Activated CD4-positive, alpha-beta T cell treated with anti-CD3 and anti-CD28 coated beads, Interleukin-2, amount 50 U/mL, for 48 hours (primary cell): Measurements from ENCODE around the gene MAG.

ENCODE experiments used
- DNase-seq, 2 experiments: peaks; one replicate each; pipeline ENCODE4 v3.0.0-alpha.2; 2020

The MAG gene

GRCh38 chr19:35300339-35300649, 8.3 kb downstream of the MAG start:
- no peak for DNase-seq

GRCh38 chr19:35301961-35302360, 10.0 kb downstream of the MAG start:
- DNase-seq: no peak

- no peak for DNase-seq
These were observed 10.5 kb downstream of the MAG start for GRCh38 chr19:35302446-35302845.

GRCh38 chr19:35303357-35303915, 11.5 kb downstream of the MAG start:
- no peak for DNase-seq

GRCh38 chr19:35304036-35304435, 12.1 kb downstream of the MAG start:
- no peak for DNase-seq

DNA sequence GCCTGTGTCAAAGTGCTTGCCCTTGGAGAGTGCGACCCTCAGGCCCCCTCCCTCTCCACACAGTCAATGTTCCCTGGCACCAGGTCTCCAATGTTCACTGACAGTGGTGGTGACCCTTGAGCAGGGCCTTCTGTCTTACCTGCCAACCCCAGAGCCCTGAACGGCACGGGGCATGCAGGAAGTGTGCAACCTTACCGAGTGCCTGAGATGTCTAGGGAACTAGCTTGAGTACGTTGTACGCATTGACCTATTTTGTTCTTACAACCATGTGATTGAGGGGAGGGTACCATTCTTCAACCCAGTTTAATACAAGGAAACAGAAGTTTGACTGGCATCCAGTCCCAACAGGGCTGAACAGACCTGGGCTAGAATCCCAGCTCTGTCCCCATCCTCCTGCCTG, 13.2 kb downstream of the MAG start:
- DNase-seq: no peak

GRCh38 chr19:35306473-35307246, 14.7 kb downstream of the MAG start:
- DNase-seq: peak in 1 of 2 experiments; percentile 27

GRCh38 chr19:35307931-35308330, 16.0 kb downstream of the MAG start:
- no peak for DNase-seq

DNA sequence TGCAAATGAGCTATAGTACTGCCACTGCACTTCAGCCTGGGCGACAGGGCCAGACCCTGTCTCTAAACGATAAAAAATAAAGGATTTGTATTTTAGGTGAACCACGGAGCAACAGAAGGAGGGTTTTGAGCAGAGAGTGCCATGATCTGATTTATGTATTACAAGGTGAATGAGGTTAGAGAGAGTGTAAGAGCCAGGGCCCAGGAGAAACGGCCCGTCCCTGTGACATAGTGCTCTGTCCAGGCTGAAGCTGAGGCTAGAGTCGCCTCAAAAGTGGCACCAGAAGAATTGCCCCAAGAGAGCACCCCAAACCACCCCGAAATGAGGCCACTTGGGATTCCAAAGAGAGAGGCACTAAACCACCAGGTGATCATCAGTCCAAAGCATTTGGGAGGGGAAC, 16.9 kb downstream of the MAG start:
- DNase-seq: no peak

DNA sequence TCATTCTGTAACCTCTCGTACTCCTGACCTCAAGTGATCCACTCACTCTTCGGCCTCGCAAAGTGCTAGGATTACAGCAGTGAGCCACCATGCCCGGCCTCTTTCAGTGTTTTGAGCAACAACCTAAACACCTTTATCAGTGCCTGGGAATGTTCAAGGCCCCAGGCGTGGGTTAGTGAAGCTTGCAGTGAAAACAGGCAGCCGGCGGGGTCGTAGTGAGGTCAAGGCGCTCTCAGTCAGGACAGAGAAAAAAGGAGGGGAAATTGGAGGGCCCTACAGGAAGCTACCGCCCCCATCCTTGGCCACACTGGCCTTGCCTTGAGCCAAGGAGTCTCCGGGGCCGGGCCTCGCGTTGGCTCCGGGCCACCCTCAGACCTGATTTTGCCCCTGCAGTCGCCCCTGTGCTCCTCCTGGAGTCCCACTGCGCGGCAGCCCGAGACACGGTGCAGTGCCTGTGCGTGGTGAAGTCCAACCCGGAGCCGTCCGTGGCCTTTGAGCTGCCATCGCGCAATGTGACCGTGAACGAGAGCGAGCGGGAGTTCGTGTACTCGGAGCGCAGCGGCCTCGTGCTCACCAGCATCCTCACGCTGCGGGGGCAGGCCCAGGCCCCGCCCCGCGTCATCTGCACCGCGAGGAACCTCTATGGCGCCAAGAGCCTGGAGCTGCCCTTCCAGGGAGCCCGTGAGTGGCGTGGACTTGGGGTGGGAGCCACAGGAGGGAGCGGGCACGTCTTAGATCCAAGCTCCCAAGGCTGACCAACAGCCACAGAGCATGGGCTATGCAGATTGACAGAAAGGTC, 17.7 kb downstream of the MAG start:
- no peak for DNase-seq

- no peak for DNase-seq
These were observed 18.4 kb downstream of the MAG start for GRCh38 chr19:35310331-35310730.

GRCh38 chr19:35310811-35311465, 19.0 kb downstream of the MAG start:
- DNase-seq: no peak

GRCh38 chr19:35311901-35312665, 20.1 kb downstream of the MAG start:
- DNase-seq: no peak

DNA sequence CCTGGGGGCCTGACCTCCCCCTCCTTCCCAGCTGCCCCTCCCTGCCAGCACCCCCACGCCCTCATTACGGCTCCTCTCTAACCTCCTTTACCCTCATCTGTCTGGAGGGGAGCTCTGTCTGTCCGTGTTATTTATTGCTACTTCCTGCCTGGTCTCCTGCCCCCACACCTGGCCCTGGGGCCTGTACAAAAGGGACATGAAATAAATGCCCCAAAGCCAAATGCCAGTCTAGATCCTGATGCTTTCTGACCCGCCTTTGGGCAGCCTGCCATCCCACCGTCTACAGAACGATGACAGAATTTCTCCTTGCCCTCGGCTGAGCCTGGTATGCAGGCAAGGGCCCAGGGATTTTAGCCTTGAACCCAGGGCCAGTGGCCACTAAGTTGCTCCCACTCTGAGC, 21.6 kb downstream of the MAG start:
- no peak for DNase-seq

DNA sequence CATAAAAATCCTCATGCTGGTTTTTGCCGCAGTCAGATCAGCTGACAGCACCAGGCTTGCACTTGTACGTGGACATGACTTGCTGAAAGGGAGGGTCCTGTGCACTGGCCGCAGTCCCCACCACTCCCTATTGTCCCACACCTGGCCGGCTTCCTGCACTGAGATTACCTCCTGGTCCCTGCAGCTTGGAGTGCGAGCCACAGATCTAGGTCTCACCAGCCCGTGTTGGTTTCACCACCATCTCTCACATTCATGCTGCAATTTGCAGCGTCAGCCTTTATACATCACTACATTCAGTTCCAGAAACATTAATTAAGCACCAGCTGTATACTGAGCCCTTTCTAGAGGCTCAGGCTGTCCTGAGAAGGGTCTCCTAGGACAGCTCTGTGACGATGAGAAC, 22.1 kb downstream of the MAG start:
- no peak for DNase-seq

DNA sequence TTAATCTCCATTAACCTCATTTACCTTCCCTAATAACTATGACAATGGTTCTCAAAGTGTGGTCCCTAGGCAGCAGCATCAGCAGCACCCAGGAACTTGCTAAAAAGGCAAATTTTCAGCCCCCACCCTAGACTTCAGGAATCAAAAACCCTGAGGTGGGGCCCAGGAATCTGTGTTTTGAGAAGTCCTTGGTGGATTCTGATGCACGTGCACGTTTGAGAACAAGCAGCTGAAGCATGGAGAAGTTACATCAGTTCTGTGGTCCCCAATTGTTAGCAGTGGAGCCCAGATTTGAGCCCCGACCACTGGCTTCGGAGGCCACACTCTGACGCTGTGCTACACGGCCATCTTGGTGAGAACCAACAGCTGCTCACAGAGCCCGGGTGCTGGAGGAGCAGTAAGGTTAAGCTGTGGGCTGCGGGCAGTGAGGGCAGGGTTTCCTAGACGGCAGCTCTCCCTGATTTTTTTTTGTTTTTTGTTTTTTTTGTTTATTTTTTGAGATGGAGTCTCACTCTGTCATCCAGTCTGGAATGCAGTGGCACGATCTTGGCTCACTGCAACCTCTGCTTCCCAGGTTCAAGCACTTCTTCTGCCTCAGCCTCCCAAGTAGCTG, 23.0 kb downstream of the MAG start:
- DNase-seq: no peak

- DNase-seq: no peak
These were observed 23.9 kb downstream of the MAG start for GRCh38 chr19:35315883-35316282.

- no peak for DNase-seq
These were observed 24.6 kb downstream of the MAG start for GRCh38 chr19:35316560-35316959.

GRCh38 chr19:35317464-35318043, 25.6 kb downstream of the MAG start:
- DNase-seq: no peak

DNA sequence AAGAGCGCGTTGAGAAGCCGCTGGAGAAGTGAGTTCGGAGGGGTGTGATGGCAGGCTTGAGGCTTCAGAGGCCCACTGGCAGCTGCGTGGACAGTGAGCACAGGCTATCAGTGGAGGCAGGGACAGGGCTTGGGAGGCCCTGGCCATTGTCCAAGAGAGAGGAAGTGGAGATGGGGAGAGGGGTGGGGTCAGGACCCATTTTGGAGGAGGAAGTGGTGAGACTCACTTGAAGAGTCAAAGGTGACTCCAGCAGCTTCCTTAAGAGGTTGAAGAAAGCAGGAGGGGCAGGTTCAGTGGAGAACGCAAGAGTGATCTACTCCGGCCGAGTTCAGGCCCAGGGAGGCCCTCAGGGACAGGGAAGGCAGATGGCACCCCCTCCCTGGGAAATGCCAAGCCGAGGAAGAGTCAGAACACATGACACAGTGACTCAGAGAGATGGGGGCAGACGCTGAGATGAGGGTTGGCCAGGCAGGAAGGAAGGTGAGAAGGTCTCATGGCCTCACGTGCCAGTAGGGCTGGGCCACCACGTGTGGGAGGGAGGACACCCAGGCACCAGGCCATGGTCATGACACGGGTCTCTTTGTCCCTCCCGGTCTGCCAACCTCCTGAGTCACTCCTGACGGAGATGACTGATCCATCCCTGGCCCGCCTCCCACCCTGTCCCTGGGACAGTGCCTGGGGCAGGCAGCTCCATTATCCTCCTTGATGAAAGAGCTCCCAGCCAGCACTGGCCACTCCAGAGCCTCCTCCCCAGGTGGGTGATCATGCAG, 26.9 kb downstream of the MAG start:
- no peak for DNase-seq

DNA sequence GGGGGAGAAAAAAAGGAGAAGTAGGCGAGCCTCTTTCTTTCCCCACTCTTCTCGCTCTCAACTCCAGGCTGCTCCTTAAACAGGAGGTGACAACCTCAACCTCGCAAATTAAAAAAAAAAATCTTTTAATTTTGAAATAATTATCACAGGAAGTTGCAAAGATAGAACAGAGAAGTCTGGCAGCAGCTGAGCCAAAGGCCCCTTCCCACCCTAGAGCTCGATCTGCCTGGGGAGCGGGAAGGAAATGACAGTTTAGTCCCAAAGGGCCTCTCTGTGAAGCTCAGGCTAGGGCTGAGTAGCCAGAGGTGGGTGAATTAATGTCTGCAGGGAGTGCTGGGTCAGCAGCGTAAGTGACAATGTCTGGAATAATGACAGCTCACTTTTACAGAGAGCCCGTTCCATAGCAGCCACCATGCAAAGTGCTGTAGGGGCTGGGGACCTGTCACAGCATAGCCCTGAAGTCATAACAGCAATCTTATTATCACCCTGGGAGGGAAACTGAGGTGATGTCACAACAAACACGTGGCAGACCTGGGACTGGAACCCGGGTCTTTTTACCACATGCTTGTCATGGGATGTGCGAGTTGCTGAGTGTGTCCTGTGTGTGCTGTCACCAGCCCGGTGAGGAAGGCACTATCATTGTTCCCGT, 28.2 kb downstream of the MAG start:
- DNase-seq: no peak
